GM18909 (cell line): ENCODE data around the gene KRT75.
"Not testable (repeated sequence)": the region's sequence is repeated elsewhere in the genome, so short reads cannot be mapped to it uniquely, and the experiment has no call there.

Experiments
- ATAC-seq: cut with Tn5 transposase; IDR thresholded peaks from one replicate; pipeline ENCODE4 v1.9.1; 2021; ENCODE audit warnings: mild to moderate bottlenecking; ENCODE audit not compliant: unreplicated experiment, poor library complexity

The KRT75 gene

DNA sequence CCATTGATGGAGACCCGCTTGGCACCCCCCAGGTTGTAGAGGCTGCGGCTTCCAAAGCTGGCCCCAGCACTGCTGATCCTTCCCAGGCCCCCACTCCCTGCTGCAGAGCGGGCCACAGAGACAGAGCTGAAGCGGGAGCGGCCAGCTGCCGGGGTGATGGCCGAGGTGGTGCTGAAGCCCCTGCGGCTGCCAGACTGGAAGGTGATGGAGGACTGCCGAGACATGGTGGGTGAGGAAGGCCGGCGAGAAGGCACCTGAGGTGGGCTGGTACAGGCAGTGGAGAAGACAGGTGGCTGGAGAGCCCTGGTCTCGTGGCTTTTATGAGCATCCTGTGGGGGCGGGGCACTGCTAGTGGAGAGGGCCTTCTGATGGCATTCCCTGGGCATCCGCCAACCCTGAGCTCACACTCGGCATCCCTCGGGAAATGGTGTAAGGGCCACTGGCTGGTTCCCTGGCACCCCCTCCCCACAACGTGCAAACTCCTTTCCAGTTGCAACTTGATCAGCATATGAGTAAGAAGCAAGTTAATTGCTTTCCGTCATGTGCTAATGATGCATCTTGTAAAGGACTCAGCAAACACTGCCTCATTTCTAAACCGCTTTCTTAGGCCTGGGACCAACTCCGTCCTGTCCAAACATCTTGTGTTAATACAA is at the start of gene KRT75:
Gene KRT75 (minus strand): TSS at position 291 of the 653 bp plus-strand sequence. CDS start 67 bp downstream, at position 224.
- no peak for ATAC-seq

DNA sequence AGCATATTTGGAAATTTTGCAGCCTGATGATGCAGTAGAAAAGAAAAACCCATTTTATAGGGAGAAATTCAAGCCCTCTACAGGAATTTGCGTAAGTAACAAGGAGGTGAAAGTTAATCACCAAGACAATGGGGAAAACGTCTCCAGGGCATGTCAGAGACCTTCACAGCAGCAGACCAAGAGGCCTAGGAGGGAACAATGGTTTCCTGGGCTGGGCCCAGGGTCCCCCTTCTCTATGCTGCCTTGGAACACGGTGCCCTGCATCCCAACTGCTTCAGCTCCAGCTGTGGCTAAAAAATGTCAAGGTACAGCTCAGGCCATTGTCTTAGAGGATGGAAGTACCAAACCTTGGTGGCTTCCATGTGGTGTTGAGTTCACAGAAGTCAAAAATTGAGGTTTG is 45.9 kb upstream of the KRT75 start:
- ATAC-seq: no peak

DNA sequence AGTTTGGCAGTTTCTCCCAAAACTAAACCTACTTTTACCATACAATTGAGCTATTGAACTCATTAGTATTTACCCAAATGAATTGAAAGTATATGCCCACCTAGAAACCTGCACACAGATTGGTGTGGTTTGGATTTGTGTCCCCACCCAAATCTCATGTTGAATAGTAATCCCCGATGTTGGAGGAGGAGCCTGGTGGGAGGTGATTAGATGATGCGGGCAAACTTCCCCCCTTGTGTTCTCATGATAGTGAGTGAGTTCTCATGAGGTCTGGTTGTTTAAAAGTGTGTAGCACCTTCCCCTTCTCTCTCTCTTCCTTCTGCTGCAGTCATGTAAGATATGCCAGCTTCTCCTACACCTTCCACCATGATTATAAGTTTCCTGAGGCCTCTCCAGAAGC is 43.5 kb upstream of the KRT75 start:
- no peak for ATAC-seq

DNA sequence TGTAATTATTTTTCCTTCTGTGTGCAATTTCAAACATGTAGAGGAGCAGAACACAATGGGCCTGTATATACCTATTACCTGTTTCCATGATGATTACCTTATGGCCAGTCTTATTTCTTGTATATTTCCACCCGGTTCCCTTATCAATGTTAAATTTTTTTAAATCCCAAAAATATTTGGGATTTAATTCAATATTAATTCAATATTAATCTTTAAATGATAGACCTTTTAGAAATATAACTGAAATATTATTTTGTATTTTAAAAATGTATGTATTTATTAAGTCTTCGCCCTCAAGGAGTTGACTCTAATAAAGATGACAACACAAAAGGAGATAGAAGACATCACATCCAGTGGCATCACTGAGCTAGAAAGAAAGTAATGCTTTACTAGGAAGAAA is 40.0 kb upstream of the KRT75 start:
- no peak for ATAC-seq

DNA sequence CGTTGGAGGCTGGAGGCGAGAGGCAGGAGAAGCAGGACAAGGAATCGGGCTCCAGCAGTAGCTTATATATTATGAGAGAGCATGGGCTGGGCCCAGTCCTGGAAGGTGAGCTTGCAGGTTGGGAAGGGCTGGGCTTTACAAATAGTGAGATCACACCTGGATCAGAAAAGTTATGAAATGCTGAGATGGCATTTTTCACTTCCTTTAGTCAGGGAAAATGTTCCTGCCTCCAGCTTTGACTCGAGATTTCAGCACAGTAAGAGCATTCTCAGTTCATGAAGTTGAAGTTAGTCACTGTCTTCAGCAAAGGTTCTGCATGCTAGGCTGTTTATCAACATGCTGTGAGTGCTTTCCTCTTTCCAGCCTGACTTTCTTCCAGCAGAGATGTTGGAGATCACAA is 39.6 kb upstream of the KRT75 start, which contains the start of gene KRT6C:
Gene KRT6C (minus strand): TSS at position 38 of the 400 bp plus-strand sequence. CDS start 68 bp downstream, outside the sequence.
- no peak for ATAC-seq

DNA sequence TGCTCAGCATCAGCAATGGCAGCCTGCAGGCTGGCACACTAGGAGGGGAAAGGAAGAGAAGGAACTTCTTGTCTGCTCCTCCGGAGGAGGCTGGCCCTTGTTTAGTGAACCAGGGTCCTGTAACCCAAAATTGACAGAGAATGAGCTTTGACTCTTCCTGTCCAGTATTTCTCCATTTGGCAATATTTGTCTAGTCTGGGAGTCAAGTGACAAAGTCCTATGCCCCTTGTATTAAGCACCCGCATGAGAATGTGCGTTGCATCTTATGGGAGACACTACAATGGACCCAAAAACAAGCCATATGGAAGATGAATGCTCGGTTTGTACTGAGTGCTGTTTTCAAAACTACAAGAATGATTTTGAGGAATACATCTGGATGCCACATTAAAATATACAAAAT is 35.7 kb upstream of the KRT75 start:
- ATAC-seq: no peak

DNA sequence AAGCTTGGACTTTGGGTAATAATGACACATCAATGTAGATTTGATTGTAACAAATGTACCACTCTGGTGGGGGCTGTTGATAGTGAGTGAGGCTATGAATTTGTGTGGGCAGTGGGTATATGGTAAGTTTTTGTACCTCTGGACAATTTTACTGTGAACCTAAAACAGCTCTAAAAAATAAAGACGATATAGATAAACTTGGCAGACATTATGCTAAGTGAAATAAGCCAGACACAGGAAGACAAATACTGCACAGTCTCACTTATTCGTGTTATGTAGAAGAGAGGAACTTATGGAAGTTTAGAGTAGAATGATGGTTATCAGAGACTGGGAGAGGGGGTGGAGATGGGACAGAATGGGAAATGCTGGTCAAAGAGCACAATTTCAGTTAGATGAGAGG is 30.7 kb upstream of the KRT75 start:
- no peak for ATAC-seq

DNA sequence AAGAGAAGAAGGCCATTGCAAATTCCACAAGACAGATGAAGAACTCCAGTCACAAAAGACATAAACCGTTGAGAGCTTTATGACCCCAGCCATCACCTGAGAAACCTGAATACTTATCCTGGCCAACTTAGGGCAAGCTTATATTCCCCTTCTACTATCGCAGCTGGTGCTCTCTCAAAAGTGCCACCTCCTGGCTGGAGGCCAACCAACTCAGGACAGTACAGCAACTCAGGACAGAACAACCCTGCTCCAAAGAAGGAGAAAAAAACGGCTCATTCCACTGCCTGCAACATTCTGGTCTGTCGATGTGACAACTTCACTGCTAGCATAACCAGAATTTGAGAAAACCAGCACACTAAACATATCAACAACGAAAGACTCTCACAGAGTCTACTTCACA is 27.5 kb upstream of the KRT75 start:
- ATAC-seq: no peak

DNA sequence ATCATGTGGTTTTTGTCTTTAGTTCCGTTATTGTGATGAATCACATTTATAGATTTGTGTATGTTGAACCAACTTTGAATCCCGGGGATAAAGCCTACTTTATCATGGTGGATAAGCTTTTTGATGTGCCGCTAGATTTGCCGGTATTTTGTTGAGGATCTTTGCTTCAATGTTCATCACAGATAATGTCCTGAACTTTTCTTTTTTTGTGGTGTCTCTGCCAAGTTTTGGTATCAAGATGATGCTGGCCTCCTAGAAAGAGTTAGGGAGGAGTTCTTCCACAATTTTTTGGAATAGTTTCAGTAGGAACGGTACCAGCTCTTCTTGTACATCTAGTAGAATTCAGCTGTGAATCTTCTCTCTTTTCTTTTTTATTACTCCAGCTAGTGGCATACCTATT is 24.7 kb upstream of the KRT75 start:
- no peak for ATAC-seq

DNA sequence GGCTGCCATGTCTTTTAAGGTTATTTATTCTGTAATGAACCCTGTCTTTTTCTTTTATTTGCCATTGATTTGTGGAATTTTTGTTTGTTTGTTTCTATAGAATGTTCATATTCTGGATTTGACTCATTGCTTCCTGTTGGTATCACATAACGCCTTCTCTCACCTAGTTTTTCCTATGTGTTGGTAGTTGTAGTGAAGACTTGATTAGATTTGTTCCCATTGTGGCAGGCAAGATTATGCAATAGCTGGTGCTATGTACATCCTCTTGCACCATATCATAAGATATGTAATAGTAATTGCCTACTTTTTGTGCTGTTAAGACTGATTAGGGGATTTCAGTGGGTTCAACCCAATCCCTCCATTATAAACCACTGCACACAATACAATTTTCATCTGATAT is 21.6 kb upstream of the KRT75 start:
- no peak for ATAC-seq

DNA sequence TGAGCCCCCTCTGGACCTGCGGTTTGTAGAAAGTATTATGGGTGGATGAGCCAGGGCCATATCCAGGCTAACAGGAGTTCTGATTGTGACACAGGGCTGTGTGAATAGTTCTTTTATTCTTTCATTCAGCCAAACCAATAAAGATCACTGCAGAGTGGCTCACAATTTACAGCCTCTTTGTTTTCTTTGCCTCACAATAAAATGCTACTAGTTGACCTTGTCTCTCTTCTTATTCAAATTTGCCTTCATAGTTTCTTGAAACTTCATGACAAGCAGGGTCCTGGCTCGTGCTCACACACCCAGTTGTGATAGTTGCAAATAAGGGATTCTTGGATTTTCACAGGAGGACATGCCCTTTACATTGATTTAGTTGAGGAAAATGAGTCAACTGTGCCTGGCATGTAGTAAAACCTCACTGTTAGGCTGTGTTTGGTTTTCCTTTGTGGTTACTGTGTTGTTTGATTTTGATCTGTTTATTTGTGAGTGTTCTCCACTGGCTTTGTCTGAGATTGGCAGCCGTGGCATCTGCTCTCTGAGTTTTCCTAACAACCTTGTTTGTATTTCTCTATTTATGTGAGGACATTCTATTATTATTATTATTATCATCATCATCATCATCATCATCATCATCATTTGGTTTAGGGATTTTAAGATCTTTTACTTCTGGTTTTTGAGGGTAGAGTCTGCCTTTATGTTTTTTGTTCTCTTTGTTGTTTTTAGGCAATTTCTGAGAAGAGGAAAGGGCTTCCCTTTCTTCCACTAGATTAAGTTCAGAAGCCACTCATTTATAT is 20.4 kb upstream of the KRT75 start:
- ATAC-seq: no peak

DNA sequence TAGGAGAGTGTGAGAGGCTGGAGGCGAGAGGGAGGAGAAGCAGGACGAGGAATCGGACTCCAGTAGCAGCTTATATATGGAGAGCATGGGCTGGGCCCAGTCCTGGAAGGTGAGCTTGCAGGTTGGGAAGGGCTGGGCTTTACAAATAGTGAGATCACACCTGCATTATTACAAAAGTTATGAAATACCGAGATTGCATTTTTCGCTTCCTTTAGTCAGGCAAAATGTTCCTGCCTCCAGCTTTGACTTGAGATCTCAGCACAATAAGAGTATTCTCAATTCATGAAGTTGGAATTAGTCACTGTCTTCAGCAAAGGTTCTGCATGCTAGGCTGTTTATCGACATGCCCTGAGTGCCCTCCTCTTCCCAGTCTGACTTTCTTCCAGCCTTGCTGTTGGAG is 17.9 kb upstream of the KRT75 start, which contains the start of gene KRT6B:
Gene KRT6B (minus strand): TSS at position 46 of the 400 bp plus-strand sequence. CDS start 68 bp downstream, outside the sequence.
- no peak for ATAC-seq

DNA sequence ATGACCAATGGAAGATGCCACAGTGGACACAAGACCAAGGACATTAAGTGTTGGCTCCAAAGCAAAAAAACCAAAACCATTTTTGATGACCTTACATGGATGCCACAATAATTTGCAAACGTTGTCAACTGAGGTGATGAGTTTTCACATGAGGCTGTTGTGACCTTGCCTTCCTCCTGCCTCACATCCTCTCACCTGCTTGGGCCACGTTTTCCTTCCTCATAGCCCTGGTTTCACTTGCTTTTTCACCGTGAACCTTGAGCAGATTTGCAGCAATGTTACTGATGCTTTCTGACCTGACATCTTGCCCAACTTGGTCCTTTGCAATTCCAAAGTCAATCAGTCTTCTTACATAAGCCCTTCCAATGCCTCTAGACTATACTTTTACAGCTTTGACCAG is 14.1 kb upstream of the KRT75 start:
- ATAC-seq: no peak

DNA sequence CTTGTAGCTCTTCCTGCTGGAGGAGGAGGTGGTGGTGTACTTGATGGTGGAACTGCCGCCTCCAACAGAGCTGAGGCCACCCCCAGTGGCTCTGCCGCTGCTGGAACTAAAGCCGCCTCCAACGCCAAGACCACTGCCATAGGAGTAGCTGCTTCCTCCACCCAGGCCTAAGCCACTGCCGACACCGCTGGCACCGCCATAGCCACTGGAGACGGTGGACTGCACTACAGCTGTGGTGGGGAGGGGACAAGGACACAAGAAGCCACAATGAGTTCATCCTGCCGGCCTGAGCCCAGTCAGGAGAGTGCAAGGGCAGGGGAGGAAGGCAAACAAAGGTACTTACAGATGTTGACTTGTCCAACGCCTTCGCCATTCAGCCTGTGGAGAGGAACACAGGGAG is 13.0 kb upstream of the KRT75 start:
- not testable (repeated sequence) for ATAC-seq

DNA sequence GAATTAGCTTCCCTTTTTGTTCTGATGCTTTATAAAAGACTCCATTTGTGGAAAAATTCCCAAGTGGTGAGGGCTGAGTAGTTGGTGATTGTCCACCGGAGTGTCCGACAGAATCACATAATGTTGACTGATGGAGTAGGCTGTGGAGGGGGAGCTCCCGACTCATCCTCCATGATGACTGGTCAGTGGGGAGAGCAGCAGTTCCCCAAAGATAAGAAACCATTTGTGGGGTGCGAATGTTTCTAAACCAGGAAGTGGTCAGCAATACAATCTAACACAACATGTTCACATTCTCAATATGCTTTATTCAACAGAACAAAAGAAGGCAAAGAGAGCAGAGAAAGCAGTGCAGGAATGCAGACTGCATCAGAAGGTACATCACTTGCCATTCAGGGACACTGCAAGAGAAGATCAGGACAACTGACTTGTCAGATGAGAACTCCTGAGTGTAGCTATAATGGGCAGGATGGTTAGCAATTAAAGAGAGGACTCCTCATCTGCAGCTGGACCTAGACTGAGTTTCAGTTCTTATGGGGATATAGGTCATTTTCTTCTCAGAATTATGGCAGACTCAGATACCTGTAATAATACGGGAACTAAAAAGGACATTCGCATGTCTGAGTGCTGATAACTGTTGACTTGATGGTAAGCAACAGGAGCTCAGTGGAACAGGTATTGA is 12.3 kb upstream of the KRT75 start:
- ATAC-seq: no peak

DNA sequence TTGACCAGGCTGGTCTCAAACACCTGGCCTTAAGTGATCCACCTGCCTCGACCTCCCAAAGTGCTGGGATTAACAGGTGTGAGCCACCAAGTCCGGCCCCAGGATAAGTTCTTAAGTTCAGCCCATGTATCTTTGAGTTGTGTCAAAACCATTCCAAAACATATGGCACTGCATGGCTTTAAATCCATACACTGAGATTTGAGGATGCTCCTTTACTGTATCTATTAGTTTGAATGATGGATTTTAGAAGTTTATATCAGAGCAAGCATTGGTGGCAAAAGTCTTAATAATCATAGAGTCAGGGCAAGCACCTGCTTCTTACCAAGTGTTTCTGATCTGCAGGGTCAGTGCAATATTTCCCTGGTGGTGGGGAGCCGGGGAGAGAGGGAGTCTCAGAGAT is 11.7 kb upstream of the KRT75 start:
- no peak for ATAC-seq

DNA sequence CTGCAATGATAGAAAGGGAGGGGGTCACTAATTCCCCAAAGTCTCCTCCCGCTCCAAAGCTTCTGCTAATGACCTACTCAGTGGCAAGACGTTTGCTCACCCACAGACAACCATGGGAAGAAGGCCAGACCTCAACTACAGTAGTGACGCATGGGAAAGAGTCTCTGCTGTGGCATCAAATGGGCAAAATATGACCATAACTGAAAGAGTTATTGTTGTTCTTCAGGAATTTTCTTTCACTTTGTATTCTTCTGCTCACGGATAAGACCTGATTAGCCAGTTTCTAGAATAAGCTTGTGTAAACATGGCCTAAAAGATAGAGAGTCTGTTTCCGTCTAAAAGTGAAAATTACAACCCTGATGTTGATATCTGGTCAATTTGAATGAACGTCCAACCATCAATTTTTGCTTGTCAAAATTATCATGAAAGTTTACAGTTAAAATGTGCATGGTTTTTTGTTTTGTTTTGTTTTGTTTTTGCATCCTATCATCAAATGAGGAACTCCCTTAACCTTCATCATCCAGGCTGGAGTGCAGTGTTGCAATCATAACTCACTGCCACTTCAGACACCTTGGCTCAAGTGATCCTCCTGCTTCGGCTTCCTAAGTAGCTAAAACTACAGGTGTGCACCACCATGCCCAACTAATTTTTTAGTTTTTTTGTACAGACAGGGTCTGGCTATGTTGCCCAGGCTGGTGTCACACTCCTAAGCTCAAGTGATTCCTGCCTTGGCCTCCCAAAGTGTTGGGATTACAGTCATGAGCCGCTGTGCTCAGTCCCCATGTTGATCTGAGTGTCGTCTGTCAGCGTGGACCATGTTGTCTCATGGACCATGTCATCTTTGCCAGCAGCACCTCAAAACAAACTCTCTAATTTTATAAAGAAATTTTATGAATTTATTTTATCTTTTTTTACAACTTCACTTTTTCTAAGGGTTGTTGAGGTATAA is 10.8 kb upstream of the KRT75 start:
- no peak for ATAC-seq

DNA sequence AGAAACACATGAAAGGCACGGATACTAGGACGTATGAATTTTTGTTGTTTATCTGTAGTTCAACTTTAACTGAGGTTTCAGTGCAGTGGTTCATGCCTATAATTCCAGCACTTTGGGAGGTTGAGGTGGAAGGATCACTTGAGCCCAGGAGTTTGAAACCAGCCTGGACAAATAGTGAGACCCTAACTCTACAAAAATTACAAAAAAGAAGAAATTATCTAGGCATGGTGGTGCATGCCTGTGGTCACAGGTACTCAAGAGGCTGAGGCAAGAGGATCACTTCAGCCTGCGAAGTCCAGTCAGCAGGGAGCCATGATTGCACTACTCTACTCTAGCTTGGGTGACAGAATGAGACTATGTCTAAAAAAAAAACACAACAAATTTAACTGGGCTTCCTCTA is 9.8 kb upstream of the KRT75 start:
- ATAC-seq: no peak

DNA sequence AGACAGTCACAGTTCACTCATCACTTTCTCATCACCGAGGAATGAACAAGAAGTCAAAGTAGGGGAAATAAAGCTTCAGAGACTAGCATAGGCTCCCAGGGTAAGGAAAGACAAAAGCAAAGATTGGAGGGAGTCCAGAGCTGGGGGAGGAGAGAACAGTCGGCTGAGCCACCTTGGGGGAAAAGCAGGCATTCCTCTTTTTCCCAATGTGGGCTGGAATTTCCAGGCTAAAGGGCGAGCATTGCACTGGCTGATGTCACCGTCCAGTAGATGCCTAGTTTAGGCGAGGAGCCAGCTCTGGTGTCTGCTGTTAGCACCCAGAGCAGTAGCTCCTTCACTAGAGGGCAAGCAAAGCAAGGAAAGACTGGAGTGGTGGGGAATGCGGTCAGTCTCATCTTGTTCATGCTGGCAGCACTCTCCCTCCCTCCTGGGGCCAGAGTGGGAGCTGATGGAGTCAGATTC is 8.5 kb upstream of the KRT75 start:
- ATAC-seq: no peak

DNA sequence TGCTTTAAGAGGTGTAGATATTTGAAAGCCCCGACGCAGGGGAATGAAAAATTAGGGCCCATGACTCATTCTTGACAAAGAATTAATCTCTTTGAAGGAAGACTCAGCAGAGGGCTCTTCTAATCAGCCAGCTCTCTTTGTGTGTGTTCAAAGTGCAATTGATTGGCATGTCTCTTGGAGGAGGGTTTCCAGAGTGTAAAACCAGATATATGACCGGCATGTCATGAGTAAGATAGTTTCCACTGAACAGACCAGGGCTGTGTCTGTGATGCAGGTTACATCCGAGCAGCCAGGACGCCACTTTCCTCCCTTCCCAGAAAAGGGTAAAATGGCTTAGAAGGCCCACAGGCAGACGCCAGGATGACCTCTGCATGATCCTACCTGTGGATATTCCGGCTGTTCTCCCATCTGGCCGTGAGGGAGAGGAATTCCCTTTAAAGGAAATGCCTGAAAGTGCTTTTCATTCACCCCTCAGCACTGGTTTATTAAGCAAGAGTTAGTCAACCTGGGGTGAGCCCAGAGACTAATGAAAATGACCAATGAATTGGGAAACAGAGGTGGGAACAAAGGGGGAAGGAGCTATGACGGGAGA is 7.2 kb upstream of the KRT75 start:
- ATAC-seq: no peak
